CD14-positive monocyte (primary cell): Measurements from ENCODE around the gene SLC35A3. TPM values are rescaled to one million over a fixed set of nuclear protein-coding genes. Genes with fewer than 3 reads are reported as not detected.
A peak's percentile ranks its signal among the peaks of the same experiment; 100 is the strongest.
"Not testable (repeated sequence)": the region's sequence is repeated elsewhere in the genome, so short reads cannot be mapped to it uniquely, and the experiment has no call there.

Experiments used
- DNase-seq, 3 donors: peaks; one replicate each; pipeline ENCODE4 v3.0.0-alpha.2; 2011 to 2022
- H2AFZ ChIP-seq: 2 replicates; pipeline ENCODE4 v1.6.0; 2012; ENCODE audit warnings: mild to moderate bottlenecking, low read depth, low read length, inconsistent platforms; ENCODE audit not compliant: insufficient read depth, poor library complexity, severe bottlenecking
- H3K27ac ChIP-seq, 2 donors: 1 replicate in 1 of 2; 2 replicates in 1 of 2; pipeline ENCODE4 v1.5.1; 2012 to 2013; ENCODE audit warnings: low read length in 2 of 2, control low read depth in 1 of 2, inconsistent platforms in 1 of 2, low read depth in 1 of 2, mild to moderate bottlenecking in 1 of 2
- H3K27me3 ChIP-seq, 2 donors: one replicate each; pipeline versions ENCODE4 v1.6.0 to v1.6.1; 2011 to 2013; ENCODE audit warnings: low read length in 2 of 2; ENCODE audit not compliant: control insufficient read depth in 2 of 2, insufficient read depth in 2 of 2
- H3K36me3 ChIP-seq, 2 donors: replicated peaks in 1 of 2; 1 replicate in 1 of 2; 2 replicates in 1 of 2; pipeline versions ENCODE4 v1.5.1 to v1.6.1; 2012 to 2013; ENCODE audit warnings: low read length in 2 of 2, control low read depth in 1 of 2, inconsistent platforms in 1 of 2, mild to moderate bottlenecking in 1 of 2; ENCODE audit not compliant: insufficient read depth in 2 of 2, control insufficient read depth in 1 of 2
- H3K4me1 ChIP-seq, 2 donors: 1 replicate in 1 of 2; 2 replicates in 1 of 2; pipeline versions ENCODE4 v1.5.1 to v1.6.1; 2012 to 2013; ENCODE audit warnings: low read length in 2 of 2, control low read depth in 1 of 2, inconsistent platforms in 1 of 2, mild to moderate bottlenecking in 1 of 2, moderate library complexity in 1 of 2; ENCODE audit not compliant: insufficient read depth in 2 of 2, control insufficient read depth in 1 of 2
- H3K4me2 ChIP-seq: replicated peaks from 2 replicates; pipeline ENCODE3; 2012; ENCODE audit warnings: low read length, moderate library complexity, mild to moderate bottlenecking; ENCODE audit not compliant: poor library complexity, severe bottlenecking; ENCODE audit errors: extremely low read depth
- H3K4me3 ChIP-seq, 3 experiments: fragments of 200-600 bp in 1 of 3; sonication (generic) in 1 of 3; replicated peaks in 1 of 3; 1 replicate in 2 of 3; 2 replicates in 1 of 3; pipeline ENCODE4 v1.5.1; 2011 to 2013; ENCODE audit warnings: low read length in 3 of 3, mild to moderate bottlenecking in 3 of 3, control low read depth in 2 of 3, low read depth in 2 of 3, inconsistent platforms in 1 of 3, moderate library complexity in 1 of 3
- H3K79me2 ChIP-seq: 2 replicates; pipeline ENCODE4 v1.6.0; 2012; ENCODE audit warnings: mild to moderate bottlenecking, control low read depth, inconsistent platforms, low read length, moderate library complexity; ENCODE audit not compliant: insufficient read depth
- H3K9ac ChIP-seq: 2 replicates; pipeline ENCODE4 v1.6.0; 2017; ENCODE audit warnings: low read length, mild to moderate bottlenecking; ENCODE audit not compliant: insufficient read depth, poor library complexity, severe bottlenecking
- H3K9me3 ChIP-seq, 2 donors: replicated peaks in 1 of 2; 1 replicate in 1 of 2; 2 replicates in 1 of 2; pipeline versions ENCODE4 v1.5.1 to v1.6.1; 2012 to 2013; ENCODE audit warnings: low read length in 2 of 2, control low read depth in 1 of 2; ENCODE audit not compliant: control insufficient read depth in 1 of 2, insufficient read depth in 1 of 2
- H4K20me1 ChIP-seq: 2 replicates; pipeline ENCODE4 v1.6.0; 2012; ENCODE audit warnings: mild to moderate bottlenecking, low read length, control low read depth, moderate library complexity; ENCODE audit not compliant: insufficient read depth
- H3K27ac Mint-ChIP-seq, 7 donors: one replicate each; pipeline ENCODE4 v1.8.0; 2020; ENCODE audit warnings: mild to moderate bottlenecking in 7 of 7, mixed read lengths in 7 of 7, moderate library complexity in 6 of 7, inconsistent platforms in 2 of 7
- H3K27me3 Mint-ChIP-seq, 3 donors: one replicate each; pipeline ENCODE4 v1.8.0; 2021 to 2022; ENCODE audit warnings: low read depth in 3 of 3, mild to moderate bottlenecking in 3 of 3, mixed read lengths in 3 of 3, moderate library complexity in 3 of 3, inconsistent platforms in 1 of 3
- H3K36me3 Mint-ChIP-seq, 2 donors: one replicate each; pipeline ENCODE4 v1.8.0; 2020; ENCODE audit warnings: mixed read lengths in 2 of 2, inconsistent platforms in 1 of 2, mild to moderate bottlenecking in 1 of 2
- H3K4me1 Mint-ChIP-seq: one replicate; pipeline ENCODE4 v1.8.0; 2020; ENCODE audit warnings: mild to moderate bottlenecking, mixed read lengths
- H3K4me3 Mint-ChIP-seq, 2 donors: one replicate each; pipeline ENCODE4 v1.8.0; 2020; ENCODE audit warnings: mild to moderate bottlenecking in 2 of 2, mixed read lengths in 2 of 2, moderate library complexity in 1 of 2
- H3K9me3 Mint-ChIP-seq, 7 donors: one replicate each; pipeline ENCODE4 v1.8.0; 2020 to 2022; ENCODE audit warnings: mixed read lengths in 7 of 7, mild to moderate bottlenecking in 6 of 7, moderate library complexity in 6 of 7, inconsistent platforms in 2 of 7
- WGBS: methylation state at CpG from one replicate; pipeline ENCODE4 v1.1.5; 2013; ENCODE audit warnings: missing lambda C conversion rate; ENCODE audit not compliant: insufficient coverage; 5-methylcytosine and 5-hydroxymethylcytosine counted together
- intact Hi-C, 2 donors: fragments of 100-400 bp; cut with micrococcal nuclease; formaldehyde crosslinking; loops; one replicate each; pipeline versions ENCODE4 v1.15.0 to v1.15.1; 2023
- polyA plus RNA-seq, 3 donors: library from polyadenylated mRNA; depleted of rRNA in 1 of 3; unstranded in 2 of 3; stranded (reverse) in 1 of 3; fragments of 300-500 nt in 2 of 3; fragments of >200 nt in 1 of 3; fragmentation: Illumina TruSeq in 2 of 3; gene quantifications; 1 replicate in 2 of 3; 2 replicates in 1 of 3; pipeline ENCODE4 v1.2.3, GENCODE V29; 2012 to 2021
- TF ChIP-seq, protein P1 (sequence below): fragments of 200-600 bp; IDR thresholded peaks from one replicate; pipeline ENCODE4 v1.8.0; 2022; ENCODE audit warnings: antibody characterized with exemption, mild to moderate bottlenecking

Gene SLC35A3
- polyA plus RNA-seq, 3 donors, result 10.1 to 14.3 (median 13.0) TPM

DNA sequence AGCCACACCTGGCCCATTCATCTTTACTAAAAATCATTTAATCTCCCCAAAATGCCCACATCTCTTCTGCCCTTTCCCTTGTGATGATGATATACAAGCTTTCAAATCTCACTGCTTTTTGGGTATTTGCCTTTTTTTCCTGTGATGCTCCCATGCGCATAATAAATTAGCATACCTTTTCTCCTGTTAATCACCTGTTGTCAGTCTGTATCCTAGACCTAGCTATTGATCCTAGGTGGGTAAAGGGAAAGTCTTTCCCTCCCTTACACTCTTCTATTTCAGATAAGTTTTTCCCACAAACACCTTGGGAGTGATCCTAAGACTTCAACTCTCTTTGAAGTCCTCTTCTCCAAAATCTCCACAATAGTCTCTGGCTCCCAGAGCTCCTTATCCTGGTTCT lies 12.0 kb upstream of the SLC35A3 start:
- no peaks in the 10 kb centered on the region for H3K27me3 ChIP-seq
- H3K36me3 ChIP-seq, result no peaks in the 10 kb centered on the region
- intact Hi-C loops, result no loop called here
- no peaks in the 10 kb centered on the region for H3K4me1 ChIP-seq
- Mint-ChIP-seq H3K4me3 (no peak overlapping the region), H3K27ac (no peak overlapping the region), H3K27me3 (no peaks in the 10 kb centered on the region), H3K4me1 (peaks cover 2% of the 10 kb centered on the region), H3K36me3 (no peaks in the 10 kb centered on the region), H3K9me3 (peaks cover 0 to 3% (median 0%) of the 10 kb centered on the region in 7 donors)
- no peak overlapping the region for H3K9ac ChIP-seq
- DNase-seq, result no peak
- H3K9me3 ChIP-seq, result no peaks in the 10 kb centered on the region
- H3K27ac ChIP-seq, result no peak overlapping the region
- H4K20me1 ChIP-seq, result no peaks in the 10 kb centered on the region
- no peaks in the 10 kb centered on the region for H3K79me2 ChIP-seq
- TF ChIP-seq, protein P1, sequence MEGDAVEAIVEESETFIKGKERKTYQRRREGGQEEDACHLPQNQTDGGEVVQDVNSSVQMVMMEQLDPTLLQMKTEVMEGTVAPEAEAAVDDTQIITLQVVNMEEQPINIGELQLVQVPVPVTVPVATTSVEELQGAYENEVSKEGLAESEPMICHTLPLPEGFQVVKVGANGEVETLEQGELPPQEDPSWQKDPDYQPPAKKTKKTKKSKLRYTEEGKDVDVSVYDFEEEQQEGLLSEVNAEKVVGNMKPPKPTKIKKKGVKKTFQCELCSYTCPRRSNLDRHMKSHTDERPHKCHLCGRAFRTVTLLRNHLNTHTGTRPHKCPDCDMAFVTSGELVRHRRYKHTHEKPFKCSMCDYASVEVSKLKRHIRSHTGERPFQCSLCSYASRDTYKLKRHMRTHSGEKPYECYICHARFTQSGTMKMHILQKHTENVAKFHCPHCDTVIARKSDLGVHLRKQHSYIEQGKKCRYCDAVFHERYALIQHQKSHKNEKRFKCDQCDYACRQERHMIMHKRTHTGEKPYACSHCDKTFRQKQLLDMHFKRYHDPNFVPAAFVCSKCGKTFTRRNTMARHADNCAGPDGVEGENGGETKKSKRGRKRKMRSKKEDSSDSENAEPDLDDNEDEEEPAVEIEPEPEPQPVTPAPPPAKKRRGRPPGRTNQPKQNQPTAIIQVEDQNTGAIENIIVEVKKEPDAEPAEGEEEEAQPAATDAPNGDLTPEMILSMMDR, result no peak
- H2AFZ ChIP-seq, result peak overlapping the region; percentile 48
- no peak overlapping the region for H3K4me2 ChIP-seq
- H3K4me3 ChIP-seq, result no peak overlapping the region
- WGBS, result no CpG with 5 or more reads among the region's 1 CpG

GRCh38 chr1:99959189-99959705 lies 10.5 kb upstream of the SLC35A3 start:
- intact Hi-C loops, H3K79me2 ChIP-seq, H3K4me3 ChIP-seq, H3K36me3 Mint-ChIP-seq, H3K4me1 ChIP-seq, H3K27me3 Mint-ChIP-seq, H3K9me3 ChIP-seq, H3K4me2 ChIP-seq, H3K9me3 Mint-ChIP-seq, H3K4me1 Mint-ChIP-seq, H3K9ac ChIP-seq, H3K27ac Mint-ChIP-seq, H3K27me3 ChIP-seq, DNase-seq, H3K36me3 ChIP-seq, H3K27ac ChIP-seq, H4K20me1 ChIP-seq, H2AFZ ChIP-seq, H3K4me3 Mint-ChIP-seq: not testable (repeated sequence)
- 100% methylated on average over 1 of the region's 7 CpGs for WGBS

DNA sequence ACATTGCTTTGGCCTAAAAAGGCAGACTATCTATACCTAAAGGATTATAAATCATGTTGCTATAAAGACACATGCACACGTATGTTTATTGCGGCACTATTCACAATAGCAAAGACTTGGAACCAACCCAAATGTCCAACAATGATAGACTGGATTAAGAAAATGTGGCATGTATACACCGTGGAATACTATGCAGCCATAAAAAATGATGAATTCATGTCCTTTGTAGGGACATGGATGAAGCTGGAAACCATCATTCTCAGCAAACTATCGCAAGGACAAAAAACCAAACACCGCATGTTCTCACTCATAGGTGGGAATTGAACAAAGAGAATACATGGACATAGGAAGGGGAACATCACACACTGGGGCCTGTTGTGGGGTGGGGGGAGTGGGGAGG lies 9.5 kb upstream of the SLC35A3 start:
- no CpG with 5 or more reads among the region's 5 CpGs for WGBS
- H3K79me2 ChIP-seq, H3K4me3 ChIP-seq, H3K27ac ChIP-seq, H3K4me1 Mint-ChIP-seq, H3K27me3 Mint-ChIP-seq, H2AFZ ChIP-seq, H3K36me3 Mint-ChIP-seq, H3K9me3 Mint-ChIP-seq, H4K20me1 ChIP-seq, H3K9ac ChIP-seq, H3K4me3 Mint-ChIP-seq, DNase-seq, H3K36me3 ChIP-seq, H3K27ac Mint-ChIP-seq, H3K27me3 ChIP-seq, intact Hi-C loops, H3K4me2 ChIP-seq, H3K4me1 ChIP-seq, H3K9me3 ChIP-seq: not testable (repeated sequence)
